ENCODE results near the gene TOGARAM2. TPM values are rescaled to one million over a fixed set of nuclear protein-coding genes. Genes with fewer than 3 reads are reported as not detected.

The TOGARAM2 gene
- polyA plus RNA-seq, 3 donors: 0.30 to 3.0 (median 0.31) TPM

GRCh38 chr2:29035016-29035745 is 54.1 kb downstream of the TOGARAM2 start:
- whole genome bisulfite sequencing, 3 donors: 89 to 95% (median 90%) methylated on average over 17 of the region's 17 CpGs

DNA sequence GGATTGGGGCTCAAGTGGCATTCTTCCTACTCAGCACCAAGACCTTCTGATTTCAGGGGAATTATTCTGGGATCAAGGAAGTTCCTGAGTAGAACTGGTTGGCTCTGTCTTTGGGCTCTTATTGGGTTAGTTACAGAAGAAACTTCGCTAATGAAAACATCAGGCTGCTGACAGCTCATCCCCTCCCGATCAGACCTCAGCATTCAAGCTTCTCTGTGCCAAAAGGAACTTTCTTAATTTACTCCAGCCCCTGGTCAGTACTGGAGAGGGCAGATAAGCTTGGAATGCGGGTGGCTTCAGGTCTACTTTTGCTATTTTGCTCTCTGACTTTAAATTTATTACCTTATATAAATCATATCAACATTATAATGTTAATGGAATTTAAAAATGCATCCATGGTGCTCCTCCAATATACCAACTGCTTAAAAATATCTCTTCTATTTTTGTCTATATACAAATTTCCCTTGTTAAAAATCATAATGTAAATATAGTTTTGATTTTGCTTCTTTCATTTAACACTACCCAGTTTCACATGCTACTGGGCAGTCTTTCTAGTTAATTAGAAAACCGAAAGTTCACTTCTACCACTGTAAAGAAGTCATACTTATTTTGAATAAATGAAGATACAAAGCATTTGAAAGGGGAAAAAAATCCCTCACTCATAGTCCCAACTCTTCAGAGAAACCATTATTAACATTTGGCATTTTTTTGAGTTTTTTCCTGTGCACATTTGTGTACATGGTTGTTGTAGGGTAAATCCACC is 58.8 kb downstream of the TOGARAM2 start:
- no peak overlapping the region for H3K27ac ChIP-seq (ENCODE audit: low read depth, low read length)
- WGBS, 3 donors: 61 to 80% (median 68%) methylated on average over 4 of the region's 4 CpGs

More at GRCh38 chr2:29035016-29035745, 54.1 kb downstream of the TOGARAM2 start:
- H3K27ac ChIP-seq (ENCODE audit: low read depth, low read length): no peak overlapping the region

DNA sequence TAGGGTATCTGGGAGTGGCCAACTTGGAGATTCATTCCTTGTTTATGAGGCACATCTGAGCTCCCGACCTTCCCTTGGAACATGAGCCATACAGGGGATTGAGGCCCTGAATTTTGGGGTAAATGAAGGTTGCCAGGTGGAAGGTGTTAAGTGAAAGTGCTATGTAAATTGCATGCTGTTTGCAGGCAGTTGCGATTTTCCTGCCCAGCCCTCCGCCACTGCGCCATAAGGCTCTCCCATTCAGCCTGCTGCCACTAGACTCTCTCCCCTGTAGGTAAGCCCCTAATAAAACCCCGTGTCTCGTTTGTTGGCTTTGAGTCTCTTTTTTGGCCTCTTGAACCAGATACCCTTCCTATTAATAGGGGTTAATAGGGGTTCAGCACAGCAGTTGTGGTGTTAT is 59.5 kb downstream of the TOGARAM2 start:
- WGBS, 3 donors: 73 to 85% (median 79%) methylated on average over 6 of the region's 6 CpGs
- H3K27ac ChIP-seq (ENCODE audit: low read depth, low read length): no peak overlapping the region

- no peak overlapping the region for H3K27ac ChIP-seq (ENCODE audit: low read depth, low read length)
- 91 to 96% (median 96%) methylated on average over 9 of the region's 9 CpGs for WGBS, 3 donors
These were observed 60.1 kb downstream of the TOGARAM2 start for GRCh38 chr2:29041161-29041660.

- WGBS, 3 donors: 22 to 56% (median 55%) methylated on average over 9 of the region's 9 CpGs
These were observed 61.5 kb downstream of the TOGARAM2 start for GRCh38 chr2:29042561-29043075.

GRCh38 chr2:29044459-29044858 is 63.4 kb downstream of the TOGARAM2 start:
- 92 to 96% (median 94%) methylated on average over 4 of the region's 4 CpGs for WGBS, 3 donors

More at GRCh38 chr2:29042561-29043075, 61.5 kb downstream of the TOGARAM2 start:
- no peak overlapping the region for H3K27ac ChIP-seq (ENCODE audit: low read depth, low read length)

GRCh38 chr2:29046321-29046720 is 65.2 kb downstream of the TOGARAM2 start:
- no peak overlapping the region for H3K27ac ChIP-seq (ENCODE audit: low read depth, low read length)
- 77 to 100% (median 92%) methylated on average over 2 of the region's 2 CpGs for WGBS, 3 donors

More at GRCh38 chr2:29044459-29044858, 63.4 kb downstream of the TOGARAM2 start:
- H3K27ac ChIP-seq (ENCODE audit: low read depth, low read length): no peak overlapping the region

DNA sequence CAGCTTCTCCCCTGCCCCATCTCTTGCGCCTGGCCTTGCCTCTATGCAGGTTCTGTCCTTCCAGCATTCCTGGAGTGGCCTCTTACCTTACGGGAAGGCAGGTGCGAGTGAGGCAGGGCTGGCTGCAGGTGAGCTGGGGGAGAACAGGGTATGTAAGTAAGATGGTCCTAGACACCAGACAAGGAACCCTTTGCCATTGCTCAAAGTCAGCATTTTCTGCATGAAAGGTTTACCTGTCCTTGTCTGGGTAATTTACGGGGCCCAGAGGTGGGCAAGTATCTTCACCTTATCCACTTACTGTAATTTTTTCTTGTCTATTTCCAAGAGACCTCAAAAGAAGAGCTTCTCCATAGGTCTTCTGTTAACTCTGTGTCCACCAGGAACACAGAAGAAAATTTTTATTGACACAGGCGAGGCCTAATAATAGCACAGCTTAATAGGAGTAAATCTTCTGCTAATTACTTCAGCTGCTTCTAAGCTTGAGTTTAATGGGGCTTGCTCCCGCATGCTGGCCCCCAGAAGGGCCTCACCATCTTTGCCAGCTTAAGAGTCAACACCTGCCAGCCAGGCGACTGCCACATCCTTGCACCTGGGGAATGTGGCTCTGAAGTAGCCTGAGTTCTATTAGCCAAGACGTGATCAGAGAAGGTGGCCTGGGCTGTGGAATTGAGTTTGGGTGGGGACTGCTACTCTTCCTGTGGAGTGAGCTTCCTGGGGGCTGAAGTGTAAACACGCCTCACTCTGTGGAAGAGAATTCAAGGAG is 66.2 kb downstream of the TOGARAM2 start:
- WGBS, 3 donors: 91 to 93% (median 92%) methylated on average over 9 of the region's 9 CpGs
- no peak overlapping the region for H3K27ac ChIP-seq (ENCODE audit: low read depth, low read length)

GRCh38 chr2:29050591-29050990 is 69.5 kb downstream of the TOGARAM2 start:
- H3K27ac ChIP-seq (ENCODE audit: low read depth, low read length): no peak overlapping the region
- 67 to 89% (median 84%) methylated on average over 8 of the region's 8 CpGs for WGBS, 3 donors

GRCh38 chr2:29051730-29052129 is 70.6 kb downstream of the TOGARAM2 start:
- H3K27ac ChIP-seq (ENCODE audit: low read depth, low read length): no peak overlapping the region
- 94 to 95% (median 95%) methylated on average over 12 of the region's 12 CpGs for WGBS, 3 donors

- no peak overlapping the region for H3K27ac ChIP-seq (ENCODE audit: low read depth, low read length)
- WGBS, 3 donors: 67 to 84% (median 83%) methylated on average over 6 of the region's 6 CpGs
These were observed 71.7 kb downstream of the TOGARAM2 start for GRCh38 chr2:29052807-29053206.

GRCh38 chr2:29053223-29053622 is 72.1 kb downstream of the TOGARAM2 start:
- WGBS, 3 donors: 78 to 87% (median 85%) methylated on average over 7 of the region's 7 CpGs
- no peak overlapping the region for H3K27ac ChIP-seq (ENCODE audit: low read depth, low read length)

DNA sequence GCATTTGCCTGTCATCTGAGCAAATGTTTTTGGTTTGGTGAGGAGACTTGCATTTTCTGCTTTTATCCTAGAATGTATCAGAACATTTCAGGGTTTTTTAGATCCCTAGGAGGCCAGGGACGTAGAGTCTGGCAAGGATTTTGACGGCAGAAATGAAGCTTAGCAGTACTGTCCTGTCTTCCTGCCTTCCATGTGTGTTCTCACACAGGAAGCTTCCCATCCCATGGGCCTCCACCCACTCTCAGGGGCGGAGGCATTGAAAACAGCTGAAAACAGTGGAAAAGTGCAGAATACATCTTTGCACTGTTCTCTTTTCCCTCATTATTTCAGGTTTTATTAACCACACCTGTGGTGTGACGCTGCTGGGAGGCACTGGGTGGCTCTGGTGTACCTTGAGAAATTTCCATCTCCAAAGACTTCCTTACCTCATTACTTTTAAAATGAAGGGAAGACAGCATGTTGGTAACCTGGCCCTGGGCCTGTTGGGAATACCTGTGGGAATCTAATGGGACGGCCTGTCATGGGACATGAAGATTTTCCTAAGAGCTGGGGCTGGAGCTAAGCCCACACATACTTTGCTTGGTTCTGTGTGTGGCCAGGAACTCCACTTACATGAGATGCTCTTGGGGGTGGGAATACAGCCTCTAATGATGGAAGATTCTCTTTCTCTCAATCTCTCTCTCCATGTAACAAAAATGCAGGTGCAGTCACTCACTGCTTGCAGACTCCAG is 72.7 kb downstream of the TOGARAM2 start:
- WGBS, 3 donors: 48 to 78% (median 62%) methylated on average over 5 of the region's 5 CpGs

DNA sequence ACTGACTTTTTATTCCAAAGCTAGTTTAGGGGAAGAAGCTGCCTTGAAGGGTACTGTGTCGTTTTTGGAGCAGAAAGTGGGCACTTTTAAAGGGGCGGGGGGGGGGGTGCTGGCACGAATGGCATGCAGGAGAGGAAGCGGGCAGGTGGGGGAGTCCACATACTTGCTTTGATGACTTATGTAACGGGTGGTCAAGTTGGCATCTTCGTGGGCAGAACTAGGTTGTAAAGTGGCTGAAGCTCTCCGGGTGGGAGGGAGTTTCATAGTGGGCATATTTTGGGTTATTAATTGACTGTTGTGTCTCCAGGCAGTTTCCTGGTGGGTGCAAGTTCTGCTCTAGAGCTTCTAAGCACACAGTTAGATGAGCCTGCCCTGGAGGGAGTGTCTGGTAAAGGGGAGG is 73.3 kb downstream of the TOGARAM2 start:
- no peak overlapping the region for H3K27ac ChIP-seq (ENCODE audit: low read depth, low read length)
- WGBS, 3 donors: 74 to 86% (median 82%) methylated on average over 5 to 7 of the region's 7 CpGs

More for the DNA sequence above, 72.7 kb downstream of the TOGARAM2 start:
- H3K27ac ChIP-seq (ENCODE audit: low read depth, low read length): no peak overlapping the region

DNA sequence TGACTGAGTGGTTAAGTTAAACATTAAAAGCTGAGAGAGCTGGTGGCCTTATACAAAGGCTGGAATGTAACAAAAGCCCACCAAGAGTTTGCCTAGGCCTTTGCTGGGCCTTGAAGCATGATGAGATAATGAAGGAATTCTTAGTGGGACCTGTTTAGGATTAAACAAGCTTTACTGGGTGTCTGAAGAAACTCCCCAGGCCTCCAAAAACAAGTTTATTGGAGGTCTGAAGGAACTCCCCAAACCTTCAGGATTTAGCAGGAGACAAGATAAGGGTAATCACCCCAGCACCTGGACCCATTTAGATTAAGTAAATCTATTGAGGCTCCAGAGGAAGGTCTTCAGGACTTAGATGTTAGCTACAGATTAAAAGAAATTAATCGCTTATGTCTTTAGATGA is 74.5 kb downstream of the TOGARAM2 start:
- no peak overlapping the region for H3K27ac ChIP-seq (ENCODE audit: low read depth, low read length)
- WGBS, 3 donors: 86 to 91% (median 90%) methylated on average over 1 of the region's 1 CpG

DNA sequence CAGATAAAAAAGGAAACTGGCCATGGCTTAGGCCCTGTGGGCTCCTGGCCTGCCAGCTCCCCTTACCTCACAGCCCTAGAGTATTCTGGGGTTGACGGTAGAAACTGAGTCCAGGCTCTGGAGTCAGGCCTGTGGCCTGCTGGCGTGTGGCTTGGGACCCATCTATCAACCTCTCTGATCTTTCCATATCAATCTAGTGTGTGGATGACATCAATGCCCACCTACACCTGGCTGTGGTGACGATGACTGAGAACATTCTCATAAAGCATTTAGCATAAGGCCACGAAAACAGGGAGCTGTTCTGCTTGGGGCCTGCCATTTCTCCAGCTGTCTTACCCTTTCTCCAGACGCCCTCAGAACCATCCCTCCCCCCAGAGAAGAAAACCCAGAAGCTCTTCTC is 75.4 kb downstream of the TOGARAM2 start:
- 90 to 94% (median 91%) methylated on average over 5 of the region's 5 CpGs for WGBS, 3 donors
- no peak overlapping the region for H3K27ac ChIP-seq (ENCODE audit: low read depth, low read length)

- no peak overlapping the region for H3K27ac ChIP-seq (ENCODE audit: low read depth, low read length)
- WGBS, 3 donors: 89 to 94% (median 92%) methylated on average over 4 of the region's 4 CpGs
These were observed 75.9 kb downstream of the TOGARAM2 start for GRCh38 chr2:29057006-29057405.

- whole genome bisulfite sequencing, 3 donors: 90% methylated on average over 1 of the region's 1 CpG
- H3K27ac ChIP-seq (ENCODE audit: low read depth, low read length): no peak overlapping the region
These were observed 78.5 kb downstream of the TOGARAM2 start for GRCh38 chr2:29059624-29060023.
